ENCODE results near the gene CD8A.

DNA sequence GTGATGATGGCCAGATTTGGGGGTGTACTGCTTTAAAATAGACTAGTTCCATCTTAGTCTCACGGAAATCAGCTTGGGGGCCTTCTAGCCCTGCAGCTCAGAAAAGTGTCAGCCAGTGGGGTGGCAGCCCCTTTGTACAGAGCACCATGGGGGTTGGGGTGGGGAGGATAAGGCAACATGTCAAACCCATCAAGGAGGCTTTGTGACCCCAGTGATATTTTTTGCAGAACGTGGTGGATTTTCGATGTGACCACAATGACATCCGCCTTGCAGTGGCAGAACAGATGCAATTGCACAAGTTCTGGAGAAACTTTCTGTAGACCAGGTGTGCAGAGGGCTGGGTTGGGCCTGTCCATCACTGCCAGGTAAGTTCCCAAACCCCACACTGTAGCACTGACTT, 3.0 kb upstream of the CD8A start:
- TF ChIP-seq MXI1 (IDR thresholded peaks at IDR 0.05; ENCODE audit: low read depth, low read length) (no peak), POLR2AphosphoS5 (IDR thresholded peaks at IDR 0.05; ENCODE audit: low read depth, low read length) (no peak), RAD21 (IDR thresholded peaks at IDR 0.05; ENCODE audit: low read length) (no peak), EP300 (IDR thresholded peaks at IDR 0.05; ENCODE audit: borderline replicate concordance in 1 of 2, low read depth in 1 of 2, low read length in 1 of 2) (no peak)
- TF ChIP-seq, protein P1, sequence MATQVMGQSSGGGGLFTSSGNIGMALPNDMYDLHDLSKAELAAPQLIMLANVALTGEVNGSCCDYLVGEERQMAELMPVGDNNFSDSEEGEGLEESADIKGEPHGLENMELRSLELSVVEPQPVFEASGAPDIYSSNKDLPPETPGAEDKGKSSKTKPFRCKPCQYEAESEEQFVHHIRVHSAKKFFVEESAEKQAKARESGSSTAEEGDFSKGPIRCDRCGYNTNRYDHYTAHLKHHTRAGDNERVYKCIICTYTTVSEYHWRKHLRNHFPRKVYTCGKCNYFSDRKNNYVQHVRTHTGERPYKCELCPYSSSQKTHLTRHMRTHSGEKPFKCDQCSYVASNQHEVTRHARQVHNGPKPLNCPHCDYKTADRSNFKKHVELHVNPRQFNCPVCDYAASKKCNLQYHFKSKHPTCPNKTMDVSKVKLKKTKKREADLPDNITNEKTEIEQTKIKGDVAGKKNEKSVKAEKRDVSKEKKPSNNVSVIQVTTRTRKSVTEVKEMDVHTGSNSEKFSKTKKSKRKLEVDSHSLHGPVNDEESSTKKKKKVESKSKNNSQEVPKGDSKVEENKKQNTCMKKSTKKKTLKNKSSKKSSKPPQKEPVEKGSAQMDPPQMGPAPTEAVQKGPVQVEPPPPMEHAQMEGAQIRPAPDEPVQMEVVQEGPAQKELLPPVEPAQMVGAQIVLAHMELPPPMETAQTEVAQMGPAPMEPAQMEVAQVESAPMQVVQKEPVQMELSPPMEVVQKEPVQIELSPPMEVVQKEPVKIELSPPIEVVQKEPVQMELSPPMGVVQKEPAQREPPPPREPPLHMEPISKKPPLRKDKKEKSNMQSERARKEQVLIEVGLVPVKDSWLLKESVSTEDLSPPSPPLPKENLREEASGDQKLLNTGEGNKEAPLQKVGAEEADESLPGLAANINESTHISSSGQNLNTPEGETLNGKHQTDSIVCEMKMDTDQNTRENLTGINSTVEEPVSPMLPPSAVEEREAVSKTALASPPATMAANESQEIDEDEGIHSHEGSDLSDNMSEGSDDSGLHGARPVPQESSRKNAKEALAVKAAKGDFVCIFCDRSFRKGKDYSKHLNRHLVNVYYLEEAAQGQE (IDR thresholded peaks at IDR 0.05; ENCODE audit: low read depth, low read length) = no peak
- TF ChIP-seq, protein P2, sequence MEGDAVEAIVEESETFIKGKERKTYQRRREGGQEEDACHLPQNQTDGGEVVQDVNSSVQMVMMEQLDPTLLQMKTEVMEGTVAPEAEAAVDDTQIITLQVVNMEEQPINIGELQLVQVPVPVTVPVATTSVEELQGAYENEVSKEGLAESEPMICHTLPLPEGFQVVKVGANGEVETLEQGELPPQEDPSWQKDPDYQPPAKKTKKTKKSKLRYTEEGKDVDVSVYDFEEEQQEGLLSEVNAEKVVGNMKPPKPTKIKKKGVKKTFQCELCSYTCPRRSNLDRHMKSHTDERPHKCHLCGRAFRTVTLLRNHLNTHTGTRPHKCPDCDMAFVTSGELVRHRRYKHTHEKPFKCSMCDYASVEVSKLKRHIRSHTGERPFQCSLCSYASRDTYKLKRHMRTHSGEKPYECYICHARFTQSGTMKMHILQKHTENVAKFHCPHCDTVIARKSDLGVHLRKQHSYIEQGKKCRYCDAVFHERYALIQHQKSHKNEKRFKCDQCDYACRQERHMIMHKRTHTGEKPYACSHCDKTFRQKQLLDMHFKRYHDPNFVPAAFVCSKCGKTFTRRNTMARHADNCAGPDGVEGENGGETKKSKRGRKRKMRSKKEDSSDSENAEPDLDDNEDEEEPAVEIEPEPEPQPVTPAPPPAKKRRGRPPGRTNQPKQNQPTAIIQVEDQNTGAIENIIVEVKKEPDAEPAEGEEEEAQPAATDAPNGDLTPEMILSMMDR (IDR thresholded peaks at IDR 0.05) = no peak
